GM19239 (cell line): Measurements from ENCODE around the gene PRKG1.
"Not testable (repeated sequence)": the region's sequence is repeated elsewhere in the genome, so short reads cannot be mapped to it uniquely, and the experiment has no call there.

Experiments used
- DNase-seq: peaks from one replicate; pipeline ENCODE4 v3.0.0; 2011; ENCODE audit warnings: low spot score; ENCODE audit not compliant: insufficient read length
- FAIRE-seq: peaks from 2 replicates; lab custom pipeline; 2011; peaks lifted over from hg19 to GRCh38; lab: Jason Lieb, UNC

Gene PRKG1

DNA sequence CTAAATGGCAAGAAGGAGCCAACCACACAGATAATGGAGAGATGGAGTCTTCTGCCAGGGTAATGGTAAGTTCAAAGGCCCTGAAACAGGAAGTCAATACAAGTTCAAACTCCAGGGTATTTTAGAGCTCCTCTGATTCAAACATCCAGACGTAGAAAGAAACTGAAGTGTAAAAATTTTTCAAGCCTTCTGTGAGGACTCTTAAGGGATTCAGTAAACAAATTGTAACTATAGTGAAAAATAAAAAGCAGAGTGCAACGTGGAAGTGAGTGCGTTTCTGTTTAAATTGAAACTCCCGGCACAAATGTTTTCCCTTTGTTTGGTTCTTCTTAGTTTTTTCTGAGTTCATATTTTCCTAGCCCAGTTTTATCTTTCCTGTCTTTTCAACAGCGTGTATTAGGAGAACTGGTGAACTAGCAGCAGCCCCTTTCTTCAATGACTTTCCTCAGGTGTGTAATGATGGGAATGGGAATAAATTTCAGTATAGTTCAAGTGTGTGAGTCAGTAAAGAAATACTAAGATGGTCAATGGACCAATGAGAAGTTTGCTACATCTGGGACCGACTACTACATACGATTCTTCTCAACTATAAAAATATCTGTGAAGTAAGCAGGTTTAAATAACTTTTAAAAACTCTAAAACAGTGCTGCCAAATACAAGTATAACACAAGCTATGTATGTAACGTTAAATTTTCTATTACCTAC lies 326.3 kb downstream of the PRKG1 start:
- no peak for FAIRE-seq
- DNase-seq: no peak

GRCh38 chr10:51403521-51403920 lies 329.2 kb downstream of the PRKG1 start:
- FAIRE-seq (no peak), DNase-seq (no peak)

DNA sequence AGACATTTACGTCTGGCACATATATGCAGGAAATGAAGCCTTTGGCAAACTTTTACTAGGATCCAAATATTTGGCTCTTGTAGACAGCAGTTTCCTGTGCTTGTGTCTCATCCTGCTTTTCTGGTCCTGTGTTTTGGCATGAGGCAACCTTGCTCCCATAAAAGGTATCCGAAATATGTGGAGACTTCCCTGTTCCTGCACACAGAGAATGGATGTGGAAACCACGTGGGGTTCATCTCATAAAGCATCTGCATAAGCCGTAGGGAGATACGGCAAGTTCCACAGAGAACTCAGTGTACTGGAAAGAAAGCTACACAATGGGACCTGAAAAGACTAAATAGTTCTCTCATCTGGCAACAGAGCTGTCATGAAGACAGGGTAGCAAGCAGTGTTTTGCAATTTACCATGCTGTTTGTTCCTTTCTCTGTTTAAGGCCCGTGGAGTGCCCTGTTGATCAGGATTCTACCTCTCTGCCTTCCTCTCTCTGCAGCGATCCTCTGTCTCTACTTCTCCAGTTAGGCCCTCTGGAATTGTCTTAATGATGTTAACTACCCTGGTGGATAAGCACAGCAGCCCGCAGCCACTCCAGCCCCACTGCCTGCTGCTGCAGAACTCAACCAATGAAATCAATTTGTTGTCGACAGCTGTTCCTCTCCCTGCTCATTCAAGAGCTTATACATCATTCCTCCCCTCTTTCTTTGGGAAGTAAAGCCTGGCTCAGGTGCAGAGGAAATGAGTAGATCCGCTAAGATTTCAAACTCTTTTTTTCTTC lies 331.5 kb downstream of the PRKG1 start:
- FAIRE-seq: no peak
- no peak for DNase-seq

- DNase-seq (no peak), FAIRE-seq (no peak)
Measured at GRCh38 chr10:51406581-51406980, 332.3 kb downstream of the PRKG1 start.

- no peak for FAIRE-seq
- no peak for DNase-seq
Measured at GRCh38 chr10:51416494-51416893, 342.2 kb downstream of the PRKG1 start.

GRCh38 chr10:51419196-51420093 lies 345.2 kb downstream of the PRKG1 start:
- no peak for DNase-seq
- no peak for FAIRE-seq

GRCh38 chr10:51421853-51422252 lies 347.6 kb downstream of the PRKG1 start:
- DNase-seq (no peak), FAIRE-seq (no peak)

DNA sequence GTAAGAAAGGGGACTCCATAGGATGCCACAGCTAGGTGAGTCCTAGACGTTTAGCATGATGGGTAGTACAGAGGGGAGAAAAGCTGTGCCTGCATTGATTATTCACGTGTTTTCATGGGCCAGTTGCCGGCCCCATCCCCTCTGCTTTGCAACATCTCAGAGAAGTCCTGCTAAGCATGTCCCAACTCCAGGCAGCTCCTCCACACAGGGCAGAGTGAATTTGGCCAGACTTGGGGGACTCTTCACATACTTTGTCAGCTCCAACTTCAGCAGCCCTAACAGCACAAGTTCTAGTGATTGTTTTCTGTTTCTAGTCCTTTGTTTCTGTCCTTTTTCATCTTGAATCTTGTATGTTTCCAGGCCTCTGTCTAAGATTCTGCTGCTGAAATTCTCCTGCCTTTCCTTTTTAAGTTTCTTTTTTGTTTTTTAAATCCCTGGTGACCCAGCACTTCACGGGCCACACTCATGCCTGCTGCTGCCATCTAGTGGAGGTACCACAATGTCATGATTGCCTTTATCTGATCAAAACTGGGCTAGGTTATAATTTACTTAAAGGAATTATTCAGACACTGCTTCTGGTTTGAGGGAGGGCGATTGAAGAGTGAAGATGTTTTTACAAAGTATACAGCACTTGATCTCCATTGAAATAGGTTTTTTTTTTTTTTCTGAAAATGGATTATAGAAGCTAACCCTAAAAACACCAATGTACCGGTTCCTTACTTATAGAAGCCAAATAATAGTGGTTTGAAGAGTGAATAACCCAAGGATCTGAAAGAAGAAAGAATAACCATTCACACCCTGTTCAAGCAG lies 348.2 kb downstream of the PRKG1 start:
- DNase-seq (peak; percentile 4), FAIRE-seq (peak; percentile 83)

DNA sequence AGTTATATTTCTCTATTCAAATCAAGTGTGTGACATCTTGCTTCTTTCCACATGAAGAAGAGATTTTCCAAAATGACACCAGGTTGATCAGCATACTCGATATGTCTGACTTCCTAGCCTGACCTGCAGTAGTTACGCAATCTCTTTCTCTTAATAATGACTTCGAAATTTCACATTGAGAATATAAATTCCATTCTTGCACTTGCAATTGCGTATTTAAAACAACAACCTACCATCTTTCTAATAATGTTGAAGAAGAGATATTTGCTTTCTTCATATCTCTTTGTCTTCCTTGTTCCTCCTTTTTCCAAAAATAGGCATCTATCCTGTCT lies 348.8 kb downstream of the PRKG1 start:
- no peak for DNase-seq
- no peak for FAIRE-seq

DNA sequence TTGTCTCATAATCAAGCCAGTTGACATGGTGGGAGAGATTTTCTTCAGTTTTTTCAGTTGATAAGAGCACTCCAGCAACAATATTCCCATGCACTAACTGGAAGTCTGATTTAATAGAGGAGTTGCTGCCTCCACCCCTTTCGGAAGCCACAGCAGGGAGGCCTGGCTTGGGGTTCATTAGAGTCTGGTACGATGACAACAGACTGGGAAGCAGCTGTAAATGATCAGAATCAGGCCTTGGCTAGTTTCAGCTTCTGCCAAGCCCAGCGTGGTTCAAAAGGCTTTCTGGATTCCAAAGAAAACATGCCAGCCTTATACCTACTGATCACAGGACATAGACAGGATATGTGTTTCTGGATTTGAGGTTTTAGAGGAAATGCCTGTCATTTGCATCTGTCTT lies 351.1 kb downstream of the PRKG1 start:
- no peak for DNase-seq
- FAIRE-seq: no peak

DNA sequence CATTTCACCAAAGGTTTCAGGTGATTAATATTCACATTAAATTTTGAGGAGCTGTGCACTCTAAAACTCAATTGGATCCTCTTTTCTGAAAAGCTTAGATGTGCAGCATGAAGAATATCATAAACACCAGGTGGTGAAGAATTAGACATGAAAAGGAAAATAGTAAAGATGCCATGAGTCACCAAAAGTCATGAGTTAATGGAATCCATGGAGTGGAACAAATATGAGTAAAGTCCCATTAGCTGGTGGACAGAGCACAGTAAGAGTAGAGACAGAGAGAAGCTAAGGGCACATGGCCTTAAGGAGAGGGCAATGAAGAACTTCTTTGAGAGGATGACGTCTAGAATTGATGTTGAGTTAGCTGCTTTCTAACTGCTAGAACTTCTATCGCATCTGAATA lies 353.5 kb downstream of the PRKG1 start:
- DNase-seq (no peak), FAIRE-seq (no peak)

DNA sequence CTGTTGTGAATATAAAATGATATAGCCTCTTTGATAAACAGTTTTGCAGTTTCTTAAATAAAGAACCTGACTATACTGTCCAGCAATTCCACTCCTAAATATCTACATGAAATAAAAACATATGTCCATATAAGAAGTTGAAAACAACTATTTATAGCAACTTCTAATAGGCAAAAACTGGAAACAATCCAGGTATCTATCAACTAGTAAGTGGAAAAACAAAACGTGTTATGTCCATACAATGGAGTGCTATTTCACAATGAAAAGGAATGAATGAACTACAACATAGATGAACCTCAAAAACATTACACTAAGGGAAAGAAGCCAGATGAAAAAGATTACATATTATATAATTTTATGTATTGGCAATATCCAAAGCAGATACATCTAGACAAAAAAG lies 356.2 kb downstream of the PRKG1 start:
- DNase-seq: no peak
- no peak for FAIRE-seq

- no peak for DNase-seq
- FAIRE-seq: no peak
Measured at GRCh38 chr10:51433949-51434475, 359.7 kb downstream of the PRKG1 start.

GRCh38 chr10:51436805-51437204 lies 362.5 kb downstream of the PRKG1 start:
- no peak for DNase-seq
- no peak for FAIRE-seq

DNA sequence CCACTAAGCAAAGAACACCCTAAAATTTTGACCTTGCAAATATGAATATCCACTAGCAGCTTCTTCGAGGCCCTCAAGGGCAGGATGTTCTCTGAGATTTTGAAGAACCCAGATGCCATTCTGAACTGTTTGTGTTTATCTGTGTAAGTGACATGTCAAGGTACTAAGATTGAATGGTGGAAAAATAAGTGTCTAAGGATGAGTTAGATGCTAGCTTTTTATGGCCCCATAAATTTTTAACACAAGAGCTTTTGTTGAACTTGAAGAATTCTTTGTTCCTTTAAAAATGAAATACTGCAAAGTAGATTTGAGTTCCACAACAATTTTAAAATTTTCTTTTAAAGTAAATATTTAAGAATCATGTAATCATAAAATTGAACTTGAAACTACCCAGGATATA lies 365.4 kb downstream of the PRKG1 start:
- DNase-seq: no peak
- FAIRE-seq: peak; percentile 47

- DNase-seq (no peak), FAIRE-seq (no peak)
Measured at GRCh38 chr10:51445588-51445987, 371.3 kb downstream of the PRKG1 start.

DNA sequence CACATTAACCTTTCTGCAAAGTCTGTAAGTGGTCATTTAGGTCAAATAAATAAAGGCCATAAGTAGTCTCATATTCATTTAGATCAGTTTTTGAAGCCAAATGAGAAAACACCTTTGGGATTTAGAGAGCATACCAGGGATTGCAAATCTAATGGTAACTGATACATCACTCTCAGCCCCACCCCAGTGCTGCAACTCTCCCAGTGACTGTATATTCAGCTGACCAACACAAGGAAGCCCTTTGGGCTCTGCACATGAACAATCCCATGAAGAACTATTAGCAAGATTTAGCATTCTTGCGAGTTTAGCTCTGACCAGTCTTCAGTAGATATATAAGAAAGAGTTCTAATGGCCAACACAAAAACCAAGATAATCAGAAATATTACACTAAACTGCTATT lies 372.8 kb downstream of the PRKG1 start:
- DNase-seq: no peak
- no peak for FAIRE-seq

DNA sequence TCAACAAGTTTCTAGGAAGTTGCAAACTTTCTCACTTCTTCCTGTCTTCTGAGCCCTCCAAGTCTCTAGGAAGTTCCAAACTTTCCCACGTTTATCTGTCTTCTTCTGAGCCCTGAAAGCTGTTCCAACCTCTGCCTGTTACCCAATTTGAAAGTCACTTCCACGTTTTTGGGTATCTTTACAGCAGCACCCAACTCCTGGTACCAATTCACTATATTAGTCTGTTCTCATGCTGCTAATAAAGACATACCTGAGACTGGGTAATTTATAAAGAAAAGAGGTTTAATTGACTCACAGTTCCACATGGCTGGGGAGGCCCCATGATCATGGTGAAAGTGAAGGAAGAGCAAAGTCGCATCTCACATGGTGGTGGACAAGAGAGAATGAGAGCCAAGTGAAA lies 381.5 kb downstream of the PRKG1 start:
- FAIRE-seq, DNase-seq: not testable (repeated sequence)

GRCh38 chr10:51459476-51459875 lies 385.2 kb downstream of the PRKG1 start:
- no peak for FAIRE-seq
- DNase-seq: no peak
